Right atrium auricular region (tissue), 2 donors: Measurements from ENCODE around the gene DLL4. TPM values are rescaled to one million over a fixed set of nuclear protein-coding genes. Genes with fewer than 3 reads are reported as not detected.

Source experiments
- DNase-seq: peaks from one replicate; pipeline ENCODE4 v3.0.0-alpha.2; 2019; ENCODE audit warnings: low spot score
- H3K27ac ChIP-seq, 2 donors: fragments of 200-600 bp; sonication (generic); 1 replicate in 1 of 2; 2 replicates in 1 of 2; pipeline ENCODE4 v1.5.1; 2016 to 2019
- H3K27me3 ChIP-seq, 2 donors: fragments of 200-600 bp; sonication (generic); one replicate each; pipeline versions ENCODE4 v1.5.1 to v1.6.0; 2017 to 2019
- H3K36me3 ChIP-seq: fragments of 200-600 bp; sonication (generic); one replicate; pipeline ENCODE4 v1.5.1; 2016
- H3K4me1 ChIP-seq, 2 donors: fragments of 200-600 bp; sonication (generic); one replicate each; pipeline versions ENCODE4 v1.5.1 to v1.6.0; 2017 to 2019
- H3K4me3 ChIP-seq, 2 donors: fragments of 200-600 bp; sonication (generic); 1 replicate in 1 of 2; 2 replicates in 1 of 2; pipeline ENCODE4 v1.5.1; 2017 to 2019; ENCODE audit warnings: mild to moderate bottlenecking in 1 of 2, moderate library complexity in 1 of 2
- H3K9me3 ChIP-seq, 2 donors: fragments of 200-600 bp; sonication (generic); one replicate each; pipeline ENCODE4 v1.5.1; 2019
- total RNA-seq, 2 donors: library from RNA; depleted of rRNA; stranded (reverse); fragments of >200 nt; gene quantifications; one replicate each; pipeline ENCODE4 v1.1.0, GENCODE V29; 2016
- TF ChIP-seq, protein P1 (sequence below), 2 donors: fragments of 200-600 bp; sonication (generic); IDR thresholded peaks; one replicate each; pipeline ENCODE4 v1.5.1; 2019; ENCODE audit warnings: antibody characterized with exemption in 2 of 2

The DLL4 gene
- total RNA-seq, 2 donors from 2014 or later, result 7.5 to 9.8 TPM

DNA sequence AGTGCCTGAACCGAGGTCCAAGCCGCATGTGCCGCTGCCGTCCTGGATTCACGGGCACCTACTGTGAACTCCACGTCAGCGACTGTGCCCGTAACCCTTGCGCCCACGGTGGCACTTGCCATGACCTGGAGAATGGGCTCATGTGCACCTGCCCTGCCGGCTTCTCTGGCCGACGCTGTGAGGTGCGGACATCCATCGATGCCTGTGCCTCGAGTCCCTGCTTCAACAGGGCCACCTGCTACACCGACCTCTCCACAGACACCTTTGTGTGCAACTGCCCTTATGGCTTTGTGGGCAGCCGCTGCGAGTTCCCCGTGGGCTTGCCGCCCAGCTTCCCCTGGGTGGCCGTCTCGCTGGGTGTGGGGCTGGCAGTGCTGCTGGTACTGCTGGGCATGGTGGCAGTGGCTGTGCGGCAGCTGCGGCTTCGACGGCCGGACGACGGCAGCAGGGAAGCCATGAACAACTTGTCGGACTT lies 7.1 kb downstream of the DLL4 start:
- DNase-seq, result no peak
- Histone ChIP-seq H3K36me3 (no peaks in the 10 kb centered on the region), H3K4me1 (peaks cover 0 to 77% of the 10 kb centered on the region in 2 donors), H3K4me3 (no peak overlapping the region), H3K27ac (peak overlapping the region; percentile 80 to 90), H3K27me3 (no peaks in the 10 kb centered on the region), H3K9me3 (no peaks in the 10 kb centered on the region)
- TF ChIP-seq, protein P1, sequence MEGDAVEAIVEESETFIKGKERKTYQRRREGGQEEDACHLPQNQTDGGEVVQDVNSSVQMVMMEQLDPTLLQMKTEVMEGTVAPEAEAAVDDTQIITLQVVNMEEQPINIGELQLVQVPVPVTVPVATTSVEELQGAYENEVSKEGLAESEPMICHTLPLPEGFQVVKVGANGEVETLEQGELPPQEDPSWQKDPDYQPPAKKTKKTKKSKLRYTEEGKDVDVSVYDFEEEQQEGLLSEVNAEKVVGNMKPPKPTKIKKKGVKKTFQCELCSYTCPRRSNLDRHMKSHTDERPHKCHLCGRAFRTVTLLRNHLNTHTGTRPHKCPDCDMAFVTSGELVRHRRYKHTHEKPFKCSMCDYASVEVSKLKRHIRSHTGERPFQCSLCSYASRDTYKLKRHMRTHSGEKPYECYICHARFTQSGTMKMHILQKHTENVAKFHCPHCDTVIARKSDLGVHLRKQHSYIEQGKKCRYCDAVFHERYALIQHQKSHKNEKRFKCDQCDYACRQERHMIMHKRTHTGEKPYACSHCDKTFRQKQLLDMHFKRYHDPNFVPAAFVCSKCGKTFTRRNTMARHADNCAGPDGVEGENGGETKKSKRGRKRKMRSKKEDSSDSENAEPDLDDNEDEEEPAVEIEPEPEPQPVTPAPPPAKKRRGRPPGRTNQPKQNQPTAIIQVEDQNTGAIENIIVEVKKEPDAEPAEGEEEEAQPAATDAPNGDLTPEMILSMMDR (IDR thresholded peaks at IDR 0.05), result no peak

DNA sequence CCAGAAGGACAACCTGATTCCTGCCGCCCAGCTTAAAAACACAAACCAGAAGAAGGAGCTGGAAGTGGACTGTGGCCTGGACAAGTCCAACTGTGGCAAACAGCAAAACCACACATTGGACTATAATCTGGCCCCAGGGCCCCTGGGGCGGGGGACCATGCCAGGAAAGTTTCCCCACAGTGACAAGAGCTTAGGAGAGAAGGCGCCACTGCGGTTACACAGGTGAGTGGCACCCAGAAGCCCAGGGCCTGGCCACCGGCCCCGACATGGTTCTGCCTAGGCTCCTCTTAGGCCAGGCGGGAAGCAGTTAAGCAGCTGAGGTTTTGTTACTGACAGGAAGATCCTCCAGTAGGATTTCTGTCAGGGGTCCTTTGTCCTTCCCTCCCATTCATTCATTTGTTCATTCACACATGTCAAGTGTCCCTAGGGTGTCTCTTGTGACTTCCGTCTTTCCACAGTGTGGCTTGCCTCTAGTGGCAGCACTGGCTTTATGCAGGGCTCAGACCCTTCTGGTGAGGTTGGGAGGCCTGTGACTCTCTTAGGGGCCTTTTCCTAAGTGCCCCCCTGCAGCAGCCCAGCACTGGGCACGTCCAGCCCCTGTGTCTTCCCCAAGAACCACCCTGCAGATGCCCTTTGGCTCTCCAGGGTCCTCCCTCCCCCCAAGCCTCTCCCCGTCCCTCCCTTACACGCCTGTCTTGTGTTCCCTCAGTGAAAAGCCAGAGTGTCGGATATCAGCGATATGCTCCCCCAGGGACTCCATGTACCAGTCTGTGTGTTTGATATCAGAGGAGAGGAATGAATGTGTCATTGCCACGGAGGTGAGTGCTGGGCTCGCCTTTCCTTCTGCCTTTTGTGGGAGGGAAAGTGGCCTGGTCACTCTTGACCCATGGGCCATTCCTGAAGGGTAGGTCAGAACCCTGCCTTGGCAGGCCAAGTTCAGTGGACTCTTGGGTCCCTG lies 7.8 kb downstream of the DLL4 start:
- TF ChIP-seq, protein P1 (IDR thresholded peaks at IDR 0.05), result peak; percentile 17 to 52
- H3K27ac ChIP-seq, result peak overlapping the region; percentile 80 to 90
- H3K4me1 ChIP-seq, result peaks cover 0 to 72% of the 10 kb centered on the region in 2 donors
- no peak for DNase-seq
- peak overlapping the region in 1 of 2 donors; percentile 0 for H3K4me3 ChIP-seq
- no peaks in the 10 kb centered on the region for H3K27me3 ChIP-seq
- H3K36me3 ChIP-seq, result no peaks in the 10 kb centered on the region
- H3K9me3 ChIP-seq, result no peaks in the 10 kb centered on the region

DNA sequence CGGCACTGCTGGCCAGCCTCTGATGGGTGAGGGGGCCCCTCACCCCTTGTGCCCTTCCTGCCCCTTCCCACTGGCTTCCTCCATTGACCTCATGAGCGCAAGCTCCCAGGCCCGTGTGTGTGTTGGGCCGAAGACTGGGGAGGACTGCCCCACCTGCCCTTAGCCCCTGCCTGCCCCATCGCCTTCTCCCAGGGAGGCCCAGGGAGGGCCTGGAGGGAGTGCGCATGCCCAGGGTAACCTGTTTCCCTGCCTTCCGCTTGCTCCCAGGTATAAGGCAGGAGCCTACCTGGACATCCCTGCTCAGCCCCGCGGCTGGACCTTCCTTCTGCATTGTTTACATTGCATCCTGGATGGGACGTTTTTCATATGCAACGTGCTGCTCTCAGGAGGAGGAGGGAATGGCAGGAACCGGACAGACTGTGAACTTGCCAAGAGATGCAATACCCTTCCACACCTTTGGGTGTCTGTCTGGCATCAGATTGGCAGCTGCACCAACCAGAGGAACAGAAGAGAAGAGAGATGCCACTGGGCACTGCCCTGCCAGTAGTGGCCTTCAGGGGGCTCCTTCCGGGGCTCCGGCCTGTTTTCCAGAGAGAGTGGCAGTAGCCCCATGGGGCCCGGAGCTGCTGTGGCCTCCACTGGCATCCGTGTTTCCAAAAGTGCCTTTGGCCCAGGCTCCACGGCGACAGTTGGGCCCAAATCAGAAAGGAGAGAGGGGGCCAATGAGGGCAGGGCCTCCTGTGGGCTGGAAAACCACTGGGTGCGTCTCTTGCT lies 8.8 kb downstream of the DLL4 start:
- Histone ChIP-seq H3K27ac (peak overlapping the region; percentile 80 to 90), H3K4me1 (peaks cover 0 to 78% of the 10 kb centered on the region in 2 donors), H3K36me3 (no peaks in the 10 kb centered on the region), H3K27me3 (no peaks in the 10 kb centered on the region), H3K9me3 (no peaks in the 10 kb centered on the region), H3K4me3 (peak overlapping the region; percentile 0 to 7)
- DNase-seq, result no peak
- TF ChIP-seq, protein P1 (IDR thresholded peaks at IDR 0.05), result peak in 1 of 2 donors; percentile 52

DNA sequence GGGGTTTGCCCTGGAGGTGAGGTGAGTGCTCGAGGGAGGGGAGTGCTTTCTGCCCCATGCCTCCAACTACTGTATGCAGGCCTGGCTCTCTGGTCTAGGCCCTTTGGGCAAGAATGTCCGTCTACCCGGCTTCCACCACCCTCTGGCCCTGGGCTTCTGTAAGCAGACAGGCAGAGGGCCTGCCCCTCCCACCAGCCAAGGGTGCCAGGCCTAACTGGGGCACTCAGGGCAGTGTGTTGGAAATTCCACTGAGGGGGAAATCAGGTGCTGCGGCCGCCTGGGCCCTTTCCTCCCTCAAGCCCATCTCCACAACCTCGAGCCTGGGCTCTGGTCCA lies 9.4 kb downstream of the DLL4 start:
- Histone ChIP-seq H3K4me1 (peaks cover 0 to 80% of the 10 kb centered on the region in 2 donors), H3K9me3 (no peaks in the 10 kb centered on the region), H3K27me3 (no peaks in the 10 kb centered on the region), H3K4me3 (peak overlapping the region; percentile 0 to 7), H3K36me3 (no peaks in the 10 kb centered on the region), H3K27ac (peak overlapping the region; percentile 80 to 90)
- TF ChIP-seq, protein P1 (IDR thresholded peaks at IDR 0.05), result no peak
- no peak for DNase-seq

DNA sequence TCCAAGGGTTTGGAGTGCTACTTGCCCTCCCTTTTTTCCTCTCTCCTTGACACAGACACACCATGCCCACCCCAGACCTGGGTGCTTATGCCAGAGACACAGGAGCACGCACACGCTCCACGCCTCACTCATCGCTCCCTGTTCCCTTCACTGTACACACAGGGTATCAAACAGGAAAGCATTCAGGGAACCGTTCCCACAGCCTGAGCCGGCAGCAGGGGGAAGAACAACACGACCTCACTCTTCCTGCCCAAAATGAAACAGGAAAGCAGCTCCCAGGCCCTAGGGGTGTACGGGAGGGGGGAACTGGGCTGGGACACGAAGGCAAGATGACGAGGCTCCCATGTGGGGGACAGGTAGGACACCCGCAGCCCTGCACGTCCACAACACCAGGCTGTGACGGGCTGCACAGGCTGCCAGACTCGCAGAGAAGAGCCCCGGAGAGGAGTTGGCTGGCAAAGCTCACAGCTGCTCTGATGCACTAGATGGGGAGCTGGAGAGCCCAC lies 11.2 kb downstream of the DLL4 start:
- DNase-seq, result peak; percentile 68
- Histone ChIP-seq H3K4me1 (peaks cover 0 to 69% of the 10 kb centered on the region in 2 donors), H3K9me3 (no peaks in the 10 kb centered on the region), H3K27me3 (no peaks in the 10 kb centered on the region), H3K27ac (peak overlapping the region; percentile 81 to 86), H3K4me3 (peak overlapping the region in 1 of 2 donors; percentile 14), H3K36me3 (no peaks in the 10 kb centered on the region)
- TF ChIP-seq, protein P1 (IDR thresholded peaks at IDR 0.05), result no peak
